ENCODE measurements around the gene SLC24A1.

DNA sequence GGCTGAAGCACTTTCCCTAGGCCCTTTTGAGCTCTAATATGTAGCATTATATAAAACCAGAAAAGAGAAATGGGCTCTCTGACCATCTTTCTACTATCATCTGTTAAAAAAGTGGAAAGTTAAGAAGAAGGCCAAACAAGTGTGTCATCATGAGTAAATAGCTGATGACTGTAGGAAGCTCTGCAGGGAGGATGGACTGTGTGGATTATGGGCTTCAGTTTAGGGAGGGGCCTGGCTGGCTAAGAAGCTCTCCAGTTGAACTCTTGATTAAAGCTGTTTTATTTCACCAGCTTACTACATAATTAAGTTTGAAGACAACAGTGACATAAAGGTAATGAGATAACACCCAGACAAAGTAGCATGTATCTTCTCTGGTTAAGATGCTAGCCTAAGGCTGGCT lies 41.5 kb upstream of the SLC24A1 start:
- TF ChIP-seq, protein P1, sequence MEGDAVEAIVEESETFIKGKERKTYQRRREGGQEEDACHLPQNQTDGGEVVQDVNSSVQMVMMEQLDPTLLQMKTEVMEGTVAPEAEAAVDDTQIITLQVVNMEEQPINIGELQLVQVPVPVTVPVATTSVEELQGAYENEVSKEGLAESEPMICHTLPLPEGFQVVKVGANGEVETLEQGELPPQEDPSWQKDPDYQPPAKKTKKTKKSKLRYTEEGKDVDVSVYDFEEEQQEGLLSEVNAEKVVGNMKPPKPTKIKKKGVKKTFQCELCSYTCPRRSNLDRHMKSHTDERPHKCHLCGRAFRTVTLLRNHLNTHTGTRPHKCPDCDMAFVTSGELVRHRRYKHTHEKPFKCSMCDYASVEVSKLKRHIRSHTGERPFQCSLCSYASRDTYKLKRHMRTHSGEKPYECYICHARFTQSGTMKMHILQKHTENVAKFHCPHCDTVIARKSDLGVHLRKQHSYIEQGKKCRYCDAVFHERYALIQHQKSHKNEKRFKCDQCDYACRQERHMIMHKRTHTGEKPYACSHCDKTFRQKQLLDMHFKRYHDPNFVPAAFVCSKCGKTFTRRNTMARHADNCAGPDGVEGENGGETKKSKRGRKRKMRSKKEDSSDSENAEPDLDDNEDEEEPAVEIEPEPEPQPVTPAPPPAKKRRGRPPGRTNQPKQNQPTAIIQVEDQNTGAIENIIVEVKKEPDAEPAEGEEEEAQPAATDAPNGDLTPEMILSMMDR (IDR thresholded peaks at IDR 0.05): no peak
- TF ChIP-seq POLR2A (IDR thresholded peaks at IDR 0.05): no peak

Data from esophagus squamous epithelium (tissue), 4 donors.